KMS-11 (cell line): ENCODE measurements around the gene TCF12.
A peak's percentile ranks its signal among the peaks of the same experiment; 100 is the strongest.
"Not testable (repeated sequence)": the region's sequence is repeated elsewhere in the genome, so short reads cannot be mapped to it uniquely, and the experiment has no call there.

Source experiments
- H2AFZ ChIP-seq: fragments of 200-600 bp; sonication (generic); 2 replicates; pipeline ENCODE4 v1.6.1; 2016; ENCODE audit warnings: antibody characterized with exemption, mixed run types, low read depth
- H3K27ac ChIP-seq: fragments of 200-600 bp; sonication (generic); 2 replicates; pipeline ENCODE4 v1.6.1; 2016; ENCODE audit warnings: mild to moderate bottlenecking, mixed run types
- H3K27me3 ChIP-seq: fragments of 200-600 bp; sonication (generic); 2 replicates; pipeline ENCODE4 v1.6.1; 2017; ENCODE audit warnings: mild to moderate bottlenecking, low read depth, mixed run types, moderate library complexity; ENCODE audit not compliant: insufficient read depth
- H3K36me3 ChIP-seq: fragments of 200-600 bp; sonication (generic); 2 replicates; pipeline ENCODE4 v1.6.1; 2017; ENCODE audit warnings: mild to moderate bottlenecking, mixed run types; ENCODE audit not compliant: insufficient read depth
- H3K4me1 ChIP-seq: fragments of 200-600 bp; sonication (generic); 2 replicates; pipeline ENCODE4 v1.6.1; 2016; ENCODE audit warnings: mild to moderate bottlenecking, low read depth, mixed run types; ENCODE audit not compliant: poor library complexity, severe bottlenecking
- H3K4me2 ChIP-seq: fragments of 200-600 bp; sonication (generic); 2 replicates; pipeline ENCODE4 v1.7.0; 2016; ENCODE audit warnings: mild to moderate bottlenecking, mixed run types
- H3K4me3 ChIP-seq: fragments of 200-600 bp; sonication (generic); IDR thresholded peaks from 2 replicates; pipeline ENCODE4 v1.6.1; 2017; ENCODE audit warnings: low read depth, low read length, mixed read lengths; ENCODE audit not compliant: insufficient read depth
- H3K79me2 ChIP-seq: fragments of 200-600 bp; sonication (generic); 2 replicates; pipeline ENCODE4 v1.6.1; 2016; ENCODE audit warnings: low read depth, mixed run types; ENCODE audit not compliant: insufficient read depth
- H3K9ac ChIP-seq: fragments of 200-600 bp; sonication (generic); 2 replicates; pipeline ENCODE4 v1.6.1; 2016; ENCODE audit warnings: mild to moderate bottlenecking, mixed run types
- H4K20me1 ChIP-seq: fragments of 200-600 bp; sonication (generic); 2 replicates; pipeline ENCODE4 v1.6.1; 2016; ENCODE audit warnings: mild to moderate bottlenecking, mixed run types; ENCODE audit not compliant: insufficient read depth
- TF ChIP-seq, protein P1 (sequence below): fragments of 200-600 bp; sonication (generic); conservative IDR thresholded peaks from 2 replicates; pipeline ENCODE4 v1.6.1; 2017; ENCODE audit warnings: low read depth, mild to moderate bottlenecking, antibody characterized with exemption, low read length, moderate library complexity, mixed read lengths

TCF12 gene

DNA sequence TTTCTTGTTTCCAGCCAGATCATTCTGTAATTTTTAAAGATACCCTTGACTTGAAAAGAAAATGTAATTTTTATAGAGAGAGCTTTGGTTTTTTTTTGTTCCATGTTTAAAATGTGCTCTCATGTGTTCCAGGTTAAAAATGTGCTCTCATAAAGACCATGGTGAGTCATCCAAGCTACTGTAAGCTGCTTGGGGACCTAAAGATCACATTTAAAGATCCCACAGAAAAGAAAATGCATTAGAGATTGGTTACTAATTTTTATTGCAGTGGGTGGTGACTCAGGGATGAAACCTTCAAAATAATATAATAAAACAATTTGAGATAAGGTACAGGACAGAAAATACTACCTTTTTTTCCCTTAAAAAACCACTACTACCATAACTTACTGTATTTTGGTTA is 11.0 kb downstream of the TCF12 start:
- H4K20me1 ChIP-seq = no peaks in the 10 kb centered on the region
- H3K27ac ChIP-seq = no peak overlapping the region
- H2AFZ ChIP-seq = no peak overlapping the region
- TF ChIP-seq, protein P1, sequence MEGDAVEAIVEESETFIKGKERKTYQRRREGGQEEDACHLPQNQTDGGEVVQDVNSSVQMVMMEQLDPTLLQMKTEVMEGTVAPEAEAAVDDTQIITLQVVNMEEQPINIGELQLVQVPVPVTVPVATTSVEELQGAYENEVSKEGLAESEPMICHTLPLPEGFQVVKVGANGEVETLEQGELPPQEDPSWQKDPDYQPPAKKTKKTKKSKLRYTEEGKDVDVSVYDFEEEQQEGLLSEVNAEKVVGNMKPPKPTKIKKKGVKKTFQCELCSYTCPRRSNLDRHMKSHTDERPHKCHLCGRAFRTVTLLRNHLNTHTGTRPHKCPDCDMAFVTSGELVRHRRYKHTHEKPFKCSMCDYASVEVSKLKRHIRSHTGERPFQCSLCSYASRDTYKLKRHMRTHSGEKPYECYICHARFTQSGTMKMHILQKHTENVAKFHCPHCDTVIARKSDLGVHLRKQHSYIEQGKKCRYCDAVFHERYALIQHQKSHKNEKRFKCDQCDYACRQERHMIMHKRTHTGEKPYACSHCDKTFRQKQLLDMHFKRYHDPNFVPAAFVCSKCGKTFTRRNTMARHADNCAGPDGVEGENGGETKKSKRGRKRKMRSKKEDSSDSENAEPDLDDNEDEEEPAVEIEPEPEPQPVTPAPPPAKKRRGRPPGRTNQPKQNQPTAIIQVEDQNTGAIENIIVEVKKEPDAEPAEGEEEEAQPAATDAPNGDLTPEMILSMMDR = no peak
- H3K27me3 ChIP-seq = no peaks in the 10 kb centered on the region
- no peaks in the 10 kb centered on the region; the same call in 1 of the 2 replicates for H3K36me3 ChIP-seq
- no peak overlapping the region for H3K9ac ChIP-seq
- no peak overlapping the region for H3K4me2 ChIP-seq
- H3K4me1 ChIP-seq = peaks cover 15% of the 10 kb centered on the region
- no peak overlapping the region for H3K4me3 ChIP-seq
- H3K79me2 ChIP-seq = peaks cover 10% of the 10 kb centered on the region; the same call in 1 of the 2 replicates

DNA sequence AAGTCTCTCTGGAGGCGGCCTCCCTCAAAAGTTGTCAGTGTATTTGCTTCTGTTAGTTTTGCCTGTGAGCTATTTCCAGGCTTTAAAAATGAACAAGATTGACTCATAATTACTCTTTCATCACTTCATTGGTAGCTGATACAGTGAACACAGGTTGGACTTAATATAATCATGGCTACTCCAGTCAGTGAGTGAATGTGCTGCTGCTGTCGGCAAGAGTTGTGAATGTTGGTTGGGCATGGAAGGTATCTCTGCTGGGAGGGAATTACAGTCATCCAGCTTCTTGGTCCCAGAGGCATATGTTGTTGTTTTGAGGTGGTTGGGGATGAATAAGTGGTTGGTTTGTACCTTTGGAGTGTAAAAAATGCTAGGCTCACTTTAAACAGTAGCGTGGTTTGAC is 11.5 kb downstream of the TCF12 start:
- Histone ChIP-seq H3K27ac (no peak overlapping the region), H3K9ac (no peak overlapping the region), H3K79me2 (peaks cover 10% of the 10 kb centered on the region; the same call in 1 of the 2 replicates), H3K4me3 (no peak overlapping the region), H3K4me2 (no peak overlapping the region), H3K4me1 (peaks cover 13% of the 10 kb centered on the region), H3K27me3 (no peaks in the 10 kb centered on the region), H2AFZ (no peak overlapping the region), H4K20me1 (no peaks in the 10 kb centered on the region), H3K36me3 (no peaks in the 10 kb centered on the region)
- TF ChIP-seq, protein P1 = no peak

DNA sequence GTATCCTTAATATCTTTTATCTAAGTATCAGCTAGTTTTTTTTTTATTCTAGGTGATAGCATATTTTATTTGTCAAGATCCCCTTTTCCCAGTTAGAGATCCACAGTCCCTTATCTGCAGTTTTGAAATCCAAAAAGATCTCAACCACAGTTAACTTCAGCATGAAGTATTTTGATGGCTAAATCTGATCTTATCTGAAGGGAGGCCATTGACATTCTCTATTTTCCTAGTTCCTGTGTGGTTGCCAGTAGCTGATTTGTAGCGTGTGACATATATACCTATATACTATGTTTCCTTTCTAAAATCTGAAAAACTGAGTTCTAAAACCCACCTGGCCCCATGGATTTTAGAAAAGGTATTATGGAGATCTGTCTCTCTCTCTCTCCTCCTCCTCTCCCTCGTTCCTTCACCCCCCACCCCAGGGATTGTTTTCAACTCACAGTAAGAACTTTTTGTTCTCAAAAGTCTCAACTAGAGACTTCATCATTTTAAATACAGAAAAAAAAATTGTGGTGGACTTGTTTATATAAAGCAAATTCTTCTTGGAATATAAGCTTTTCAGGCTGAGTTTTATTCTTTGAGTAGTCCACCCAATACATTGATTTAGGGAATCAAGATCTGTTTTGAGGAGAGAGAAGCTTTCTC is 12.3 kb downstream of the TCF12 start:
- Histone ChIP-seq H3K4me1 (peaks cover 13% of the 10 kb centered on the region), H3K9ac (no peak overlapping the region)

DNA sequence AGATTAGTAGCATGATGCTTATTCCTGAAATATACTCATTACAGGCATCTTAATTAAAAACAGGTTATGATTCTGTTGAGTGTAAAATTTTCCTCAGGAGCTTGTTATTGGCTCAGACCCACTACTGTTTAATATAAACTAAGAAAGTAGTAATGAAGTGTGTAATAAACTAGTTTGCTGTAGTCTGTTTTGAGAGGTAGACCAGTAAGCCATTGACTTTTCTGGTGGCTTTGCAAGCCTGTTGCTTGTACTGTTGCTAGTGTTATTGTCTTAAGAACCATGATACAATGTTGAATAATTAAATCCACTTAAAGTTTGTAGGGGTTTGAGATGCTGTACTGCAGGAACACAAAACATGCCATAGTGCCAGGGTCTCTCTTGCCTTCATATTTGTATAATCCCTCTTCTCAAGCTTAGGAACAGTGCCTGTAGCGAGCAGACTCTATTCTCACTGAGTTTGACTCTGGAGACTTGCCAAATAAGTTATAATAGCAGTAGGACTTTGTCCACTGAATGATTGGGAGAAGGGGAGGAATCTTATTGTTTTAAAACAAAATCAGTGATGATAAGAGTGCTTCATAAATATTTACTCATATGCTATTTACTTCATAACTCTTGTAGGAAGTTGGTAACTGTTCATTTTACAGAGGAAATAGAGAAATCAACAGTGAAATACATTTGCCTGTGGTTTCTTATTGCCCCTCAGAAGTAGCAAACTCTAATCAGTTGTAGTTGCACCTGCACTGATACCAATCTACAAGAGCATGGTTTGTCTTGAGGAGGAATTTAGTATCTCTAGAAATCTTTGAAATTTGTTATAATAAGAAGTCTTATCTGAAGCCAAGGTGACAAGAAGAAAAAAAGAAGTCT is 13.4 kb downstream of the TCF12 start:
- no peak overlapping the region for H3K4me3 ChIP-seq
- TF ChIP-seq, protein P1 = no peak
- H3K36me3 ChIP-seq = no peaks in the 10 kb centered on the region
- 0 out of 2 replicates have a peak overlapping the region, but pooled peaks have one; percentile 6 for H3K4me2 ChIP-seq
- H4K20me1 ChIP-seq = no peaks in the 10 kb centered on the region
- no peak overlapping the region for H2AFZ ChIP-seq
- H3K4me1 ChIP-seq = peaks cover 13% of the 10 kb centered on the region
- H3K27ac ChIP-seq = peak overlapping the region; percentile 12; the same call in 1 of the 2 replicates
- peaks cover 19% of the 10 kb centered on the region; the same call in 1 of the 2 replicates for H3K79me2 ChIP-seq
- H3K9ac ChIP-seq = no peak overlapping the region
- no peaks in the 10 kb centered on the region for H3K27me3 ChIP-seq

More for the DNA sequence above, 12.3 kb downstream of the TCF12 start:
- Histone ChIP-seq H3K36me3 (no peaks in the 10 kb centered on the region), H3K4me3 (no peak overlapping the region), H2AFZ (no peak overlapping the region), H4K20me1 (no peaks in the 10 kb centered on the region), H3K4me2 (no peak overlapping the region), H3K27ac (no peak overlapping the region), H3K79me2 (peaks cover 12% of the 10 kb centered on the region; the same call in 1 of the 2 replicates), H3K27me3 (no peaks in the 10 kb centered on the region)
- TF ChIP-seq, protein P1 = no peak

DNA sequence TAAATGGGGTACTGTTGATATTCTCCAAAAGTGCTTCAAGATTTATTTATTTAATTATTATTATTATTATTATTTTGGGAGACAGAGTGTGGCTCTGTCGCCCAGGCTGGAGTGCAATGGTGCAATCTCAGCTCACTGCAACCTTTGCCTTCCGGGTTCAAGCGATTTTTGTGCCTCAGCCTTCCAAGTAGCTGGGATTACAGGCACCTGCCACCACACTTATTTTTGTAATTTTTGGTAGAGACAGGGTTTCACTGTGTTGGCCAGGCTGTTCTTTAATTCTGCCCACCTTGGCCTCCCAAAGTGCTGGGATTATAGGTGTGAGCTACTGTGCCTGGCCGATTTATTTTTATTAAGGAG is 14.0 kb downstream of the TCF12 start:
- H2AFZ ChIP-seq, H3K36me3 ChIP-seq, H3K27ac ChIP-seq, H3K27me3 ChIP-seq, H3K4me2 ChIP-seq, H3K9ac ChIP-seq, H3K4me3 ChIP-seq, H4K20me1 ChIP-seq: not testable (repeated sequence)
- peaks cover 19% of the 10 kb centered on the region; the same call in 1 of the 2 replicates for H3K79me2 ChIP-seq
- H3K4me1 ChIP-seq = peaks cover 13% of the 10 kb centered on the region
